Stimulated activated CD8-positive, alpha-beta memory T cell treated with anti-CD3 and anti-CD28 coated beads, Interleukin-4, amount 100 ng/mL, for 24 hours (primary cell): ENCODE data around the gene TROAP.
"Not testable (repeated sequence)": the region's sequence is repeated elsewhere in the genome, so short reads cannot be mapped to it uniquely, and the experiment has no call there.

ENCODE experiments used
- DNase-seq: peaks from one replicate; pipeline ENCODE4 v3.0.0-alpha.2; 2020; ENCODE audit warnings: low read depth

TROAP gene

DNA sequence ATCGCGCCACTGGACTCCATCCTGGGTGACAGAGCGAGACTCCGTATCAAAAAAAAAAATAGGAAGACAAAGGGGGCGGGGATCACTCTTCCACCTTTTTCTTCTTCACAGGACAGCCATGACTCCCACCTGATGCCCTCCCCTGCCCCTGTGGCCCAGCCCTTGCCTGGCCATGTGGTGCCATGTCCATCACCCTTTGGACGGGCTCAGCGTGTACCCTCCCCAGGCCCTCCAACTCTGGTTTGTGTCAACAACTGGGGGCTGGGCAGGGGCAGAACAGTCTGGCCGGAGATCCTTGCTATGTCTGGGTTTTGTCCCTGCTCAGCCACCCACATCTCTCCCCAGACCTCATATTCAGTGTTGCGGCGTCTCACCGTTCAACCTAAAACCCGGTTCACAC, 5.8 kb downstream of the TROAP start:
- DNase-seq = no peak

DNA sequence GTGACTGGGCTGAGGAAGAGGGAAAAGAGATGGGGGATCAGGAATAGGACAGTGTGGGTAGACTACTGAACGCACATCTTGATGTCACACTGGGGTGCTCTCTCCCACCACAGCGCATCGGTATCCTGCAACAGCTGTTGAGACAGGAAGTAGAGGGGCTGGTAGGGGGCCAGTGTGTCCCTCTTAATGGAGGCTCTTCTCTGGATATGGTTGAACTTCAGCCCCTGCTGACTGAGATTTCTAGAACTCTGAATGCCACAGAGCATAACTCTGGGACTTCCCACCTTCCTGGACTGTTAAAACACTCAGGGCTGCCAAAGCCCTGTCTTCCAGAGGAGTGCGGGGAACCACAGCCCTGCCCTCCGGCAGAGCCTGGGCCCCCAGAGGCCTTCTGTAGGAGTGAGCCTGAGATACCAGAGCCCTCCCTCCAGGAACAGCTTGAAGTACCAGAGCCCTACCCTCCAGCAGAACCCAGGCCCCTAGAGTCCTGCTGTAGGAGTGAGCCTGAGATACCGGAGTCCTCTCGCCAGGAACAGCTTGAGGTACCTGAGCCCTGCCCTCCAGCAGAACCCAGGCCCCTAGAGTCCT, 7.1 kb downstream of the TROAP start:
- DNase-seq = no peak

DNA sequence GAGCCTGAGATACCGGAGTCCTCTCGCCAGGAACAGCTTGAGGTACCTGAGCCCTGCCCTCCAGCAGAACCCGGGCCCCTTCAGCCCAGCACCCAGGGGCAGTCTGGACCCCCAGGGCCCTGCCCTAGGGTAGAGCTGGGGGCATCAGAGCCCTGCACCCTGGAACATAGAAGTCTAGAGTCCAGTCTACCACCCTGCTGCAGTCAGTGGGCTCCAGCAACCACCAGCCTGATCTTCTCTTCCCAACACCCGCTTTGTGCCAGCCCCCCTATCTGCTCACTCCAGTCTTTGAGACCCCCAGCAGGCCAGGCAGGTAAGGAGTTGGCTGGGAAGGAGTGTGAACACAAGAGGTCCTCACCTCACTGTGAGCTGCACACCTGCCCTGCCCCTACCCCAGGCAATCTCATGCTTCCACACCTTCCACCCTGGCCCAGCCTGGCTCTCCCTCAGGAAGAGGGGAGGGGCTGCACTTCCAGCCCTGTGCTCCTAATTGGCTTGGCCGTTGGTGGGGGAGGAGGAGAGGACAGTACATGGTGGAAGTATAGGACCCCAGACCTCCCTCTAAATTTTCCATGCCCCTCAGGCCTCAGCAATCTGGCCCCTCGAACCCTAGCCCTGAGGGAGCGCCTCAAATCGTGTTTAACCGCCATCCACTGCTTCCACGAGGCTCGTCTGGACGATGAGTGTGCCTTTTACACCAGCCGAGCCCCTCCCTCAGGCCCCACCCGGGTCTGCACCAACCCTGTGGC, 7.8 kb downstream of the TROAP start:
- no peak for DNase-seq

DNA sequence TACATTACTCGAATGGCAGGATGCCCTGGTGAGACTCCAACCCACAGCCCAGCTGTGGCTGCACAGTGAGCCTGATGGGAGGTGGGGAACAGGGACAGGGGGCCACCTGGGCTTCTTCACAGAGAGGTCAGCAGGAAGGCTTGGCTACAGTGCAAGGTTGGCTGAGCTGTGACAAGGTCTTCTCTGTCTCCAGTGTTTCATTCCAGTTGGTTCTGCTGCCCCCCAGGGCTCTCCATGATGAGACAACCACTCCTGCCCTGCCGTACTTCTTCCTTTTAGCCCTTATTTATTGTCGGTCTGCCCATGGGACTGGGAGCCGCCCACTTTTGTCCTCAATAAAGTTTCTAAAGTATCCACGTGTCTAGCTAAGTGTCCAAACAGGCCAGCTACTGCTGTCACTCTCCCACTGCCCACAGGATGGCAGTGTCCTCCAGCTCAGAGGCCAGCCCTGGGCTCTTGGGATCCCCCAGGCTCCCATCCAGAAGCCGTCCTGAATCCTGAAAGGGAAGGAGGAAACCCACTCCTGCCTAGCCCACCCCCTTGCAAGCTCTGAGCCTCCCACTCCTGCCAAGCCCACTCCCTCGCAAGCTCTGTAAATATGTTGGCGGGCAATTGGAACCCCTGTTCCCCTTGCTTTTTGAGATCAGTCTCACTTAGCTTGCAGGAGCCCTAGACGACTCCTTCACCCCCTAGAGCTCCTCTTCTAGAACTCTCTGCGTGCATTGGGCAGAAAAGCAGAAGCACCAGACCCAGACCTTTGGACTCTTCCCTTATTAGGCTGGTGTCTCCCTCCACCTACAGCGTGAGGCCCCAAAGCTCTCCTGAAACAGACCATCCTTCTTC, 8.5 kb downstream of the TROAP start:
- DNase-seq = no peak

DNA sequence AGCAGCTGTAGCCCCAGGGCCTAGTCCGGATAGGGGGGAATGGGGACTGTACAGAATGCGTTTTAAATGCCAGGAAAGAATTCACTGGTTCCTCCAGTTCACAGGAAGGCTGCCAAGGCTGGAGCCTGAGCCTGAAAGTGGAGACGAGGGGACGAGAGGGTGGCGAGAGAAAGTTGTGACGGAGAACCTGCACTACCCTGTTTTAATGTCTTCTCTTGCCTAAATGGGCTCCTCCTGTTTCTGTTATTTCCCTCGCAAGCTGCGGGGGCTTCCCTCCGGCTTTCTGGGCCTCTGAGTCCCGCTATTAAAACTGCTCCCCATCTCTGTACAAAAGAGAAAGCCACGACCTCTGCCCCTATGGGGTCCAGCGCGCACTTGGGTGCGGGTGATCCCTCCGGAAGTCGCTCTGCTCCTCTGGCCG, 9.4 kb downstream of the TROAP start:
- no peak for DNase-seq

DNA sequence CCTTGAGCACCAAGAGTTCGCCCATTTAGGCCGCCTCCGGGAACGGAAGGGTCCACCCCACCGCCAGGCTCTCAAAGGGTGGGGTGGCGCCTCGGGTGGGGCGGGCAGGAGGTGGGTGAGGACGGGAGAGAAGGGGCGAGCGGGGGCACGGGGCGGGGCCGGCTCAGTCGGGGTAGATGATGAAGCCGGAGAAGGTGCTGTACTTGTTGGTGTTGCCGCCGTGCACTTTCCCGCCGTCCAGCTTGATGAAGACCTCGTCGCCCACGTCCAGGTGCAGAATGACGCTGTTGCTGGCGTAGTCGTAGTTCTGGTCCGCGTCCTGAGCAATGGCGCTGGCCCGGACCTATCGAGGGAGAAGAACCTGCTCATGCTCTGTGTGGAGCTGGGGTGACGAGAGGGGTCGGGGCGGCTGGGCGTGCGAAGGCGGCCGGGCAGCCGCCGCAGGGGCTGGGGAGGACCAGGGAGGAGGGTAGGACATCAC, 9.9 kb downstream of the TROAP start:
- DNase-seq = no peak

DNA sequence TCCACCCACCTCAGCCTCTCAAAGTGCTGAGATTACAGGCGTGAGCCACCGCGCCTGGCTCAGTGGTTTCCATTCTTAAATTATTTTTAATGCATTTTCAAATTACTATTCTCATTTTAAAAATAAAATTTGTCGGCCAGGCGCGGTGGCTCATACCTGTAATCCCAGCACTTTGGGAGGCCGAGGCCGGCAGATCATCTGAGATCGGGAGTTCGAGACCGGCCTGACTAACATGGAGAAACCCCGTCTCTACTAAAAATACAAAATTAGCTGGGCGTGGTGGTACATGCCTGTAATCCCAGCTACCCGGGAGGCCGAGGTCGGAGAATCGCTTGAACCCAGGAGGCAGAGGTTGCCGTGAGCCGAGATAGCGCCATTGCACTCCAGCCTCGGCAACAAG, 10.7 kb downstream of the TROAP start:
- DNase-seq = not testable (repeated sequence)

DNA sequence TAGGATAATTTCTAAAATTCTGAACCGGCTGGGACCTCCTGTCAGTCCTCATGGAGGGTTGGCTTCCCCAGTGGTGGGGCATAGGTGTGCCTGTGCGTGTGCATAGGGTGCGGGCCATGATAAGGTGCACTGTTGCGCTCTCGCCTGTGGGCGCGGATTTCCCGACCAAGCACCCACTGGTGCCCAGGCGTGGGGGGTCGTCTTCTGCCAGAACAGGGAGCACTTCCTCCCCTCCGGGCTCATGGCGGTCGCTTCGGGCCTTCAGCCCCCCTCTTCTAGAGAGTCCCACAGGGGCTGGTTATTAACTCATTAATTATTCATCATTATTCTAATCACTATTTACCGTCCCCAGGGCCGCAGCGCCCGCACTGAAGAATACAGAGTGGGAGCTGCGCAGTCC, 11.2 kb downstream of the TROAP start:
- DNase-seq = no peak

DNA sequence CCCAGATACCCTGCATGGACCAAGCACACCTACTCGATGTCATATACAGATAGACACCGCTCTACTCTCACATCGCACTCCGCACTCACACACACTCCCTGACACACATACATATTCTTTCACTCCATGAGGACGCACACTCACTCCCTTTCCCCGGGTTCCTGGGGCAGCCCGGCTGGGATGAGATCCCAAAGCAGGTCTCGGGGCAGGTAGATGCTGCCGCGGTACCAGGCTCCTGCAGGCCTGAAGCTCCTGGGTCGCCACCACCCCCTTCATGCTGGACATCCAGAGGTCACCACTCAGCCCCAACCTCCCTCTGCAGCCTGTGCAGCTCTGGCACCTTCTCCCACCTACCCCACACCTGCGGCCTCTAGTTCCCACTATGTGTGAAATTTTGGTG, 11.6 kb downstream of the TROAP start:
- no peak for DNase-seq

DNA sequence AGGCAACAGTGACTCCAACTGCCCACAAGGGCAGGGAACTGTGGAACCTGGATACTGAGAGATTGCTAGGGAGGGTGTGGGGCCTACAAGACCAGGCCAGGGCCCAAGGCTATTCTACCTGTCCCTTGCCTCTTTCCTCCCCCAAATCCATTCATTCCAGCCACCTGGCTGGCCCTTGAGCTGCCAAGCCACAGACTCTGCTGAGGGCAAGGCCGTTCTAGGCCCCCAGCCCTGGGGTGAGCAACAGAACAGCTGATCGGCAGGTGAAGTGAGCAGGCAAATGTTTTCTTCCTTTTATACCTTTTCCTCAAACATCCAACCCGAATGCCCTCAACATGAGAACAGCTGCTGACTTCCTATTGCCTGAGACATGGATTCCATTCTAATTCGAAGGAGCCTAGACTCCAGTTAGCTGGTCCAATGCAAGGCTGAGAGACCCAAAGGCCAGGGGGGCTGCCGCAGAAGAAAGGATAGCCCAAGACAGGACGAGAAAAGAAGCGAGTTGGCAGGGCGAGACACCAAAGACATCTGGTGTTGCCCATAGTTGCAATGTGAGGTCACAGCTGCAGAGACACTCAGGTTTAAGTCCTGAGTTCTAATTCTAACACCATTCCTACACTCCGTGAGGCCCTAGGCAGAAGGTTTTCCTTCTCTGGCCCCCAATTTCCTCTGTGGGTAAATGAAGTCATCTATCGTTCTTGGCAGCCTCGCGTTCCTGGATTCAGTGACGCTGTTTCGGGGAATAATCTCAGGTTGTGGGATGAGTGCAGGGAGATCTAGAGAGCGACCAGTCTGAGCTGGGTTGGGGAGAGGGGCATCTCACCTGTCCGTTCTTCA, 12.3 kb downstream of the TROAP start:
- DNase-seq = no peak

DNA sequence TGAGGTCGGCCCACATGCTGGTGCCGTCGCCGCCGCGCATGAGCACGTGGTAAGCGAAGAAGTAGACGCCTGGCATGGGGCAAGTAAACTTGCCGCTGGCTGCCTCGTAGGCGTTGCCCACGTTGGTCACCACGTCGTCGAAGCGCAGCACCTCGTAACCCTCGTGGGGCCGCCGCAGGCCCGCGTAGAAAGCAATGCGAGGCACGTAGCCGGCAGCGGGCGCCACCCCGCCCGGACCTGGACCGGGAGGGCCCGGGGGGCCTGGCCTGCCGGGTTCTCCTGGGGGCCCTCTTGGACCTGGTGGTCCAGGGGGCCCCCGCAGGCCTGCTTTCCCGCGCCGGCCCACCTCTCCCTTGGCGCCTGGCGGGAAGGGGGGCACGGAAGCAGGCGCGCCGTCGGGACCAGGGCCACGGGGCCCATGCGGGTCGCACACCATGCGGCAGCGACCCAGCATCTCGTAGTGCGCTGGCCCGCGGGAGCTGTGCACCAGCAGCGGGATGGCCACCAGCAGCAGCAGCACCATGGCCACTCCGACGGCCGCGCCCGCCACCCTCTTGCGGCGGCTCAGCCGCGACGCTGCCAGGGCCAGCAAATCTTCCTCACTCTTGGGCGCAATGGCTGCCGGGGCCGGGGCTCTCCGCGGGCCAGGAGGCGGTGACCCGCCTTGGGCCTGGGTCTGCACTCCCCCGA, 13.0 kb downstream of the TROAP start:
- DNase-seq = no peak

DNA sequence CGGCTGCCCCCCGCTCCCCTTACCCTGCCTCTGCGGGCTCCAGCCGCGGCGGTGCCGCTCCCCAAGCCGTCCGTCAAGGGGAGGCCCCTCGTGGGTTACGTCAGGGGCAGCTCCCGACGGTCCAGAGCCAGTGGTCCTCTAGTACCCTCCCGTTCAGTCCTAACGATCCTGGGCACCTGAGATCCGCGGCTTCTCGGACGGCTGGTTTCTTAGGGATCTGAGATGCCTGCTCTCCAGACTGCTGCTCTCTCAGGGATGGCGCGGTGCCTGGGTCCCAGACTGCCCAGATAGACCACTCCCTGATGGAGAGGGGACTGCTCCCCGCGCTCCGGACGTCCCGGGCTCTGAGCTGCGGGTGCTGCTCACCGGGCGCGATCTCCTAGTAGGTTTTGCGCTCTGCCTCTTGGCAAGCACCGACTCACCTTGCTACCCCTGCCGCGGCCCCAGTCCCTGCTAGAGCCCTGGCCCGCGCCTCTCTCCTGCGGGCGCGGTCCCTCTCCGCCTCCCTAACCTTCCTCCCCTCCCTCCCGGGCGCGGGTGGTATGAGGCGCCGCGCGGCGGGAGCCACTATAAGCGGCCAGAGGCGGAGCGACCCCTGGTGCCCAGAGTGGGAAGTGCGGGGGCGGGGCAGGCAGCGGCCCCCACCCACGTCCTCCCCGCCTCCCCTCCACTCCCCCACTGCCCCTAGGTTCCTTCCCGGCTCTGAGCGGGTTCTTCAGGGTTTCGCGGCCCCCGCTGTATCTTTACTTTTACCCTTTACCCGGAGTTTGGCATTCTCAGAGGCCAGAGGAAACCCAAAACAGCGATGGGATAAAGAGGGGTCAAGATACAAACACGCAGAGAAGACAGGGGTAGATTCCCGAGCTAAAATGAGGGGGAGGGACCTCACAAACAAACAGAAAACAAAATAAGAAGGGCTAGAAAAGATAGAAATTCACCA, 13.9 kb downstream of the TROAP start, which contains the start of gene C1QL4:
C1QL4 (minus strand) TSS at position 544 of the 940 bp plus-strand sequence. CDS start 711 bp downstream, outside the sequence.
- DNase-seq = peak; percentile 80

DNA sequence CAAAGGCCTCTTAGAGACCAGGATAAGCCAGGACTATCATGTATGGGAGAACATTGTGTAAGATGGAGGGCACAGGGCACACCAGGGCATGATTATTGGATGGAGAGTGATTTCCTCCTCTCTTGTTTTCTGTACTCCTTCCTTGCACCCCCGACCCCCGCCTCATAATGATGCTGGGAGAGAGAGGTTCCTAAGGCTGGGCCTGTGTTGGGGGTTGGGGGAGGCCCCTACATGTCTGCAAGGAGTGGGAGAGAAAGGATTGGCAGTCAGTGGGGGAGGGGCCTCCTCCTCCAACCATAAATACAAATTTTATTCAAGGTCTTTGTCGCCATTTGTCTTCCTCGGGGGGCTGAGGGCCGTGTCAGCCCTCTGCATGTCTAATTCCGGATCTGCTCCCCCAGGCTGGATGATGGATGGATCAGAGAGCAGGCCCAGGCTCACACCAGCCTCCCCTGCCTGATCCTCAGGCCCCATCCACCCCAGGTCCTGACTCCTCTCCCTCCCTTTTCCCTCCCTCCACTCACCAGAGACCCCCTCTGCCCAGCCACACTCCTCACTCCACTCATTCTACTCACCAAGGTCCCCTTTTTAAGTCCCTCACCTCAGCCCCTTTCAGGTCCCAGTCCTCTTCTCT, 15.9 kb downstream of the TROAP start:
- no peak for DNase-seq

DNA sequence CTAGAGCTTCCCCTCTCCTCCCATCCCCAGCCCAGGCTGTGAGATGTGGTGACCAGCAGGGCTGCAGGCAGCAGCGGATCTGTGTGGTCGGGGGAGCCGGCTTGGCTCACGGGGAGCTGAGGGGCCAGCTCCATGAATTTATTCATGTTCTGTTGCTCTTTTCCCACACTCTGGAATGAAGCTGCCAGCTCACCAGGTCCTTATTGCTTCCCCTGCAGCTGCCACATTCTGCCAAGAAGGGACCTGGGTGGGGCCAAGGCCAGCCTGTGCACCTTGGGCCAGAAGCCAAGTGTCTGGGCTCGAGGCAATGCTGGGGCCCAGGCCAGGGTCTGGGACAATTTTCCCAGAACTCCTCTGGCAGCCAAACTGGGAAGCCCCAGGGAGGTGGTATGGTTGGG, 16.4 kb downstream of the TROAP start:
- no peak for DNase-seq

DNA sequence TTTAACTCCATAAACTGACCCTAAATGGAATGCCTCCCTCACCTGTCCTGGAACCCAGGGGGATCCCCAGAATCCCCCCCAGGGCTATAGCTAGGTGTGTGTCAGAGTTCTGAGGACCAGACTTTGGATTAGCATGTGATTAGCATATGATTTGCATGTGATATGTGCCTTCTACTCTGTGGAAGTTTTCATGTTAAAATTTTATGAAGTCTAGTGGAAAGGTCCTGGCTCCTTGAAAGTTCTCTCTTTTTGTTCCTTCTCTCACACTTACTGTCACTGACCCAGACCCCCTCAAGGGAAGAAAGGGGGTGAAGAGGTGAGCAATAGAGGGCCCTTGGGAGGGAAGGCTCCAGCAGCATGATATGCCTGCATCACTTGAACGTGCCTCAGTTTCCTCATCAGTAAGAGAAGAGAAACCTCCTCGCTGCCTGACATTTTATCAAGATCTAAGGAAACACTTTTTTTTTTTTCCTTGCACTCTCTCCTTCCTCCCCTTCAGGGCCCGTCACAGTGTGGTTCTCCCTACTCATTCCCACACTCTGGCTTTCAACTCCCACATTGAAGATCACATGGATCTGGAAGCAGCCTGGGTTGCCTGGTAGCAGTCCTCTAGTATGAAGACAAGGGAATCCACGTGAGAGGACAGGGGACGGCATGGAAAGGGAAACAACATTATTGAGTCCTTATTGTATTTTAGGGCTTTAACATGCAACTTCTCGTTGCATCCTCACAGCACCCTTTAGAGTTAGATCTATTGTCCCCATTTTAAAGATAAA, 17.2 kb downstream of the TROAP start:
- no peak for DNase-seq

DNA sequence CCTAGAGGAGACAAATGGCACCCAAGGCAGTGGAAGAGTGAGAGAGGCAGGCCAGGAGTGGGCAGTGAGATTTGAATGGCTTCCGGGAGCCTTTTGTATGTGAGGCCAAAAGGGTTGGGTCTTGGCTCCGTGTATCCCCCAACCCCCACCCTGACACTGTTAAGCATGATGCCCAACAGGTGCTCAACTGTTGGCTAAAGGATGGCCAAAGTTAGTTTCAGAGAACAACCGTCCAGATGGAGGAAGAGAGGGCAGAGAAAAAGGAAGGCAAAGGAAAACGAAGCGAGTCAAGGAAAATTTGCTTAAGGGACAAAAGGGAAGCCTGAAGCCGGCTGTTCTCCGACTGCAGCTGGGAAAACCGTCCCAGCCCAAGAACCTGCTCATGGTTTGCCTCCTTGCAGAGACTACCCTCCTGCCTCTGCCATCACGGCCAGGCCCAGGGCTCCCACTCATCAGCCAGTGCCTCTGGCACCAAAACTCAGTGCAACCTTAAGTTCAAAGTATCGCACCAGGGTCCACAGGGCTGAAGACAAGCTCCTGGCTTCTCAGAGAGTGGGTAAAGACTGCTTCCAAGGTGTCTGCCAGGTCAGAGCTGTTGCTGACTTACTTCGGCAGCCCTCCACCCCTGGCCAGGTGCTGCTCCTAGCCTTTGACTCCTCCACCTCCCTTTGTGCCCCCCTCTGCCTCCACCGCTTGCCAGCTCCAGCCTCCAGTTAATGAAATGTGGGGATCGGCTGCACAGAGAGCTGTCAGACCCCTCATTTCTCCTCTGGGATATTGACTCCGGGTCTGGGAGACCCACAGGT, 18.1 kb downstream of the TROAP start:
- DNase-seq = no peak

DNA sequence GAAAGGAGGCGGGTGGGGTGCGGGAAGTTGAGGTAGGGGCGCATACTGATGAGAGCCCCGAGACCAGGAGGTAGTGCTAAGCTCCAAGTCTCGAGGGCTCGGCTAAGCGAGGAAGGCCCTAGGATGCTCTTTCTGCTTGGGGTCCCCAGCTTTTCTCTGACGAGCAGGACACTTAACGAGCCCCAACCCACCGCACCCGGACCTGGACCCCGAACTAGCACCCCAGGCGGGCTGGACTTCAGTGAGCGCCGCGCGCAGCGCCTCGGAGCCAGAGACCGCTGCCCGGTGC, 18.7 kb downstream of the TROAP start:
- no peak for DNase-seq
